Raji (cell line): ENCODE measurements around the gene RBKS.

Experiments used
- POLR2A ChIP-seq: IDR thresholded peaks from 2 replicates; pipeline ENCODE4 v1.6.1; 2011; ENCODE audit warnings: low read depth, low read length, control low read depth; ENCODE audit not compliant: insufficient read depth

Gene RBKS

DNA sequence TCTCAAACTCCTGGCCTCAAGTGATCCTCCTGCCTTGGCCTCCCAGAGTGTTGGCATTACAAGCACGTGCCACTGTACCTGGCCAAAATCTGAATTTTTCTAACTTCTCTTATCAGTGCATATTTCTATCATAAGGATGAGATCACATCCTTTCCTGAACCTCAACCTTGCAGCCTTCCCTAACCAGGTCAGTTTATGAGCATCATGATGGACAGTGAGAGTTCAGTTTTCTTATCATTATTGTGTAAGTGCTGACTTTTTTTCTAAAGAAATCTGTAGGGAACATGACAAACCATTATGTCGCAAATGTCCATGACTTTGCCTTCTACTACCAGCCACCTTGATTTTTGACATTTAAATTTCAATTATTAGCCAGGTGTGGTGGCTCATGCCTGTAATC is 87.1 kb downstream of the RBKS start:
- TF ChIP-seq POLR2A: no peak

DNA sequence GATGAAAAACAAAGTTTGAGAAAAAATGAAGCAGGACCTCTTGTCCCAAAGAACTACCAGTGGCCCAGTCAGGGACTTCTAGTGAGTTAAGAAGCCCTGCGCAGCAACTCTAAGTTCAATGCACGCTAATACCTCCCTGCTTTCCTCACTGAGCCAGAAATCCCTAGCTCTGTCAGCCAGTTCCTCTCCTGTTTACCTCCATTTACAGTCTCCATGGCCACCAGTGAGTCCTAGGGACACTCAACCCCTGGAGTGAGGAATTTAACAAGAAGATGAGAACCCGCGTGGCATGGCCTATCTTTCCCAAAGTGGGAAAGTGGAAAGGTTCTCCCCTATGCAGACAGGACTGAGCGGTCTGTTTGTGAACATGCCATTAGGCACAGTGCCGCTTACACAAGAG is 87.6 kb downstream of the RBKS start:
- no peak for TF ChIP-seq POLR2A

DNA sequence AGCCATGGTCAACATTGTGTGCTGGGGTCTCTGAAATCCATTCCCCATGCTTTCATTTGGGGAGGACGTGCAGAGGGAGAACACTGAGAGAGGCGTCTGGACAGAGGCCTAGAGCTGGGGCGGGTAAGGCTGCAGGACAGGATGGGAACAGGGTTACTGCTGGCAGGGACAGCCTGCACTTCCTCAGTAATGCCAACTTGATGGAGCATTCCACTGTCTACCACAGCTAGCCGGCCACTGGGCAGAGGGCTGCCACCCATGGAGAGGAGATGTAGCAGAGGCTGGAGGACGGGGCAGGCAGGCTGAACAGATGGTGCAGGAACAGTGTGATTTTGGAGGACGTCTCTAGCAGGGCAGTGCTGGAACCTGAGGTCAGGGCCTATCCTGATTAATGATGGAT is 89.3 kb downstream of the RBKS start:
- TF ChIP-seq POLR2A: no peak

DNA sequence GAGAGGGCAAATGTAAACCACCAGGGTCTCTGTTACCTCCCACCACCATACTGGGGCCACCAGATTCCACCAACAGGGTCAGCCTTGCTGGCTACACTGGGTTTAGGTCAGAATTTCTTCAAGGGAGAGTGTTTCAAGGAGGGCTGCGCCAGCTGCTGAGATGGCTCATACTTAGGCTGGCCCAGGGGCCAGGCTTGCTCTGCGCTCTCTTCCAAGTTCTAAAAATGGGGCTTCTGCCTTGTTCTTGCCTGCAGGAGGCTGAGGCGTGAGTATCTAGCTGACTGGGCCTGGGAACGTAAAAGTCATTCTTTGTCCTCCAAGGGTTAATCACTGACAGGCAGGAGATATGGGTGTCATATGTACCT is 90.6 kb downstream of the RBKS start:
- no peak for TF ChIP-seq POLR2A

DNA sequence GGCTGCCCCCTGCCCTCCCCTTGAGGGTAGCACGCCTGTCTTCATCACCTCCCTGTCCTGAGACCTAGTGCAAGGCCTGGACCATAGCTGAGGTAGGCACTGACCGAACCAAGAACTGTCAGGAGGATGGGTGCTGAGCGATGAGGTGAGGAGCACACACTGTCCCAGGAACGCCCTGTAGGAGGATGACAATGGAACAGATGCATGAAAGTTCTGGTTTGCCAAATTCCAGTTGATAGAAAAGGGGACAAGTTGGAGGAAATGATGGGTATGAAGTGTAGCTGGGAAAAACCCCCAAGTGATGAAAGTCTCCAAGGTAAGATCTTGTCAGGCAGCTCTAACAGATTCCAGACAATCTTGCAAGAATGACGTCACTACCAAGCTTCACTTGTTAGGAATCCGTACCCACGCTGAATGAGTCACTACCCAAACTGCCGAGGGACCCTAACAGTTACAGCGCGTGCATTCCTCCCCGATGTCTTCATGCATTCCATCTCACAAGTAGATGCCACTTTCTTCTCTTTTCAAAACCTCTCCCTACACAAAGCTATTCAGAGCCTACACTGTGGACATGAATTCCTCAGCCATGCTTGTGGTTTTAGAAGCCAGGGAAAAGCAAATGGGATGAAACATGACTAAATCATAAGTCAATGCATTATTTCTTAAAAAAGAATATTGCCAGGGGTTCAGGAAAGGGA is 91.1 kb downstream of the RBKS start:
- no peak for TF ChIP-seq POLR2A

DNA sequence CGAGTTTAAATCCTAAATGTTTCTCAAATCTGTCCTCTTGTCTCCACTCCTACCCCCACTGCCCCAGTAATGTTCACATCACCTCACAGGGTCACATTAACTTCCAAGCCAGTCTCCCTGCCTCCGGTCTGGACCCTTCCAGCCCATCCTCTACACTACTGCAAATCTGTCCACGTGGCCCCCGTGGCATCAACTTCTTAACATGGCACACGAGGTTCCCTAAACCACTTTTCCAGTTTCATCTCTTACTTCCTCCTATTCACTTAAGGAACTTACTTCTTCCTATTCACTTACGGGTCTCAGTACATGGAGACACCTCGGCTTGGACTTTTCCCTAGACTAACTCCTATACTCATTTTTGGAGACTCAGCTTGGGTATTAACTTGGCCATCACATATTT is 91.7 kb downstream of the RBKS start:
- no peak for TF ChIP-seq POLR2A

DNA sequence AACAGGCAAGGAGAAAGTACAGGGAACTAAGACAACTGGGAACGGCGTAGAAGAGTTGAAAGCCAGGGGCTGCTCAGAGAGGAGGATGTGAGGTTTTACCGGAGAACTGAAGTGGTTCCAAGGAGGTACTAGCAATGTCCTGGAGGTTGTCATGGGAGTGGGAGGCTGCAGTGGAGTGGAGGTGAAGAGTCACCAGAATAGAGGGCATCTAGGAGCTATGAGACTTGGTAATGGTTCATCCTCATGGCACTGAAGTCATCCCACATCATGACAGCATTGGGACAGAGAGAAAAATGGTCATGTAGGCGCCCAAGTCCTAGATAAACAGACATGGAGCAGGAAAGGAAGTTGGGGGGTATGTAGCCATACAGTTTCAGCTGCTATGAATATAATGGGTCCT is 92.3 kb downstream of the RBKS start:
- no peak for TF ChIP-seq POLR2A

DNA sequence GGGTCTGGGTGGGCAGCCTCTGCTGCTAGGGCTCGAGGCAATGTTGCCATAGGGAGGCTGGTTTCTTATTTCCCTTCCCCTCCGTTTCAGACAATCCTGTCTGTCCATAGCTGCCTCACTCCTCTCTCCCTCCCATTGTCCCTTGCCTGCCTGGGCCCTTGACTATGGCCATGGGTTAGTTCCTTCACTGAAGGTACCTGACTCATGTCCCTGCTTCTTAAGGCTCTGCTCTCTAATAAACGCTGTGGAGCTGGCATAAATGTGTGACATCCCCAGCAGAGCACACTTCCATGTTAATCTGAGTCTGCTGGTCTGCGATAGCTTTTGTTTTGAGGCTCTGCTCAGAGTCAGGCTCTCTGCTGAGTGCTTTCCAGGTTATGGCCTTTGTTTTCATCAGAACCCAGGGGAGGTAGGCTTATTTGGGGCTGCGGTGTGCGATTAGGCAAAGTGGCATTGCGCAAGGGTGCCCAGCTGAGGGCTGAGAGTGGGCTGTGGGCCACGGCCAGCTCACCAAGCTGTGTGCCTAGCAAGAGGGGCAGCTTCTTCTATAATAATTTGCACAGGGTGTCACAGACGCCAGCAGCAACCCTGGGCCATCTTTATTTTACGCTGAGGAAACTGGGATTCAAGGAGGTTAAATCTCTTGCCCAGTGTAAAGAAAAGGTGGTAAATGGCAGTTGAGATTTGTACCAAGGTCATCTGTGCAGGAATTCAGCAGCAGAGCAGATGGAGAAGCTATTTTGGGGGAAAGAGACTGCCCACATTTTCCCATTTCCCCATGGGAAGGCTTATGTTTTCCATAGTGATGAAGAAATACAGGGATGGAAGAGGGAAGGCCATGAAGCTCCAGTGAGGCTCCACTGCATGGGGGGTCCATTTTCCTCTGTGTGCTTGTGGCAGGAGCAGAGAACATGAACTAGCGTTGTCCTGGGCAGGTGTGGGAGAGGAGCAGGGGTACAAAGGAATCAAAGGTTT is 93.1 kb downstream of the RBKS start:
- TF ChIP-seq POLR2A: no peak

DNA sequence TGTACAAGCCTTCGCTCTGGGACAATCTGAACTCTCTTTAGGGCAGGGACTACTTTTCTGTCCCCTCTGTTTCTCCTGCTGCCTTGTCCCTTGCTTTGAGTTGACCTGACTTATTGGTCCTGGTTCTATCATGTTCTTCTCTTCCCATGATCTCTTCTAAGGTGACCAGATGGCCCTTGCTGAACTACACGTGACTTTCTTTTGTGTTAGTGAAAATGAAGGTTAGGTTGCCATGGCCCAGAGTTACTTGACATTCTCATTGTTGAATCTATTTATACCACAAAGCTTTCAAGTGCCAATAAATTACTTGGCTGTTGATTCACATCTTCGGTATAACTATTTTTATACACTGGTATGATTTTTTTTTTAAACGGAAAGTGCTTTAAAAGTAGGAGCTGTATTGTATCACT is 94.3 kb downstream of the RBKS start:
- no peak for TF ChIP-seq POLR2A

DNA sequence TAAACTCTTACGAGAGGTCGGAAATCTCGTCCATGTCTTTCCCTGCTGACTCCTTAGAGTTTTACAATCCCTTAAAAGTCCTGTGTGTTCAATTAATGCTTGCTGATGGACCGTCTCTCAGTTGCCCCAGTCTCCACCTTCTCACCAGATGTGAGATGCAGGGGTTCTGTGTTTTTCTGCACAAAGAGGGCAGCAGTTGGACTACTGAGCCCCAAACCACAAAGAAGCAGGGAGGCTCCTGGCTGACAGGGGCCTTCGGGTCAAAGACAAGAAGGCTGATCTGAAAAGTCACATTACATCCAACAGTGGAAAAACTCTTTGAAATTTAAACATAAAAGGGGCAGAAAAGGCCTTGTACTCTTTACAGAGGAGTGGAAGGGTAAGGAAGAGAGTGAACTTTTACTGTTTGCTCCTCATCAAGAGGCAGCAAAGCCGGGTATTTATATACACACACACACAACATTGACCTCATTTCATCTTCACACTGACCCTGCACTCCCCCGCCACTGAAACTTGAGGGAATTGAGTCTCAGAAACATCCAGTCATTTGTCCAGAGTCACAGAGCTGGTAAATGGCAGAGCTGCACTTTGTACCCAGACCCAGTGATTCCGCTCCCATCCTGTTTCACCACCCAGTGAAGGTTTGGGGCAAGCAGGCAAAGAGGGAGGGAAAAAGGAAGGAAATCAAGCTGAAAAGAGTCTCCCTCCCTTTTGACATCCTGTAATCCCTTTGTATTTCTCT is 94.9 kb downstream of the RBKS start:
- no peak for TF ChIP-seq POLR2A

DNA sequence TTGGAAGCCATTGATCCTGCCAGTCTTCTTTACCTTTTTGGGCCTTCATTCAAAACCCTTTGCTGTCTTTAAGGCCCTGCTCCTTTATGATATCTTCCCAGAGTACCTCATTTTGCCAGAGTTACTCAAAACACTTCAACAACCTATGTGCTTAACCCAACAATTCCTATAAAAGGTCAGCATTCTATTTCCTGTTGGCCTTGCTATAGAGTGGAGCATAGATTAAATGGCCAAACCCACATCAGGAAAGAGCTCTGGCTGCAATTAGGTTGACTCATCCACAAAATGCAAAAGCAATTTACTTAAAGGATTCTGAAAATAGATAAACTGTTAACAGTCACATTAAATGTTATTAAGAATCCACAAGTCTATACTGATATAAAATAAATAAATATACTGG is 97.4 kb downstream of the RBKS start:
- no peak for TF ChIP-seq POLR2A

DNA sequence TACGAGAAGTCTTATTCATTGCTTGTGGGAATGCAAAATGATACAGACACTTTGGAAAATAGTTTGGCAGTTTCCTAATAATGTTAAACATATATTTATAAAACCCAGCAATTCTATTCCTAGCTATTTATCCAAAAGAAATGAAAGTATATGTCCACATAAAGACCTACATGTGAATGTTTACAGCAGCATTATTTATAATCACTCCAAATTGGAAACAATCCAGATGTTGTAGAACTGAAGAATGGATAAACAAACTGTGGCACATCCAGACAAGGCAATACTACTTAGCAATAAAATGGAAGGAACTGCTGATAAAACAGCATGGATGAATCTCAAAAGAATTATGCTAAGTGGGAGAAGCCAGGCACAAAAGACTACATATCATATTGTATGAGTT is 99.4 kb downstream of the RBKS start:
- no peak for TF ChIP-seq POLR2A

DNA sequence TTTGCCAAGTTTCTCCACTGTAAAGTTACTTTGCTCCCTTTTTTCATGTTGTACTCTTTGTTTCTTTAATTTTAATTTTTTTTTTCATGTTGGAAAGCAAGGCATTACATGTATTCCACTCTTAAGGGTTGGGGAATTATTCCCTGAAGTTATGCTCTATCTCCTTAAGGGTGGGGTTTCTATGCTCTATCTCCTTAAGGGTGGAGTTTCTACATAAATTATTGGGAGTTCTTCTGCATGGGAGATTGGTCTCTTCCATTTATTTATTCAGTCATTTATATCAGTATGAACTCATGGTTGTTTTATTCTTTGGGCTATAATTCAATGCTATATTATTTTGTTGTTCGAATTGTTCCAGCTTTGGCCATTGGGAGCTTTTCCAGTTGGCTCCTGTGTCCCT is 107.5 kb downstream of the RBKS start:
- no peak for TF ChIP-seq POLR2A

DNA sequence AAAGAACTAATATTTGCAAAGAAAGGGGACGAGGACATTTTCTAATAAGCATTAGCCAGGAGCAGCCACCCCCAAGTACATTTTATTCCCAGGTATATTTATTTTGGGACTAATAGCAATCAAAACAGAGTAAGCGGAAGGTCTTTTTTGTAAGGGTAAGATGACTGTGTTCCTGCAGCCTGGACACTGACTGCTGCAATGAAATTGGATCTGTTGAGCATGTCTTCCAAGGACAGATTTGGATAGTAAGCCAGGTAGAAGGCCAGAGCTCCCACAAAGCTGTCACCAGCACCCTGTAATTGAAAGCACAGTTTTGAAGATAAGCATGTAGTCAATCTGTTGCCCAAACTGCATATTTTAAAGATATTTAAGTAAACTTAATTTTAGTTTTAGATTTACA is 108.7 kb downstream of the RBKS start:
- TF ChIP-seq POLR2A: no peak

DNA sequence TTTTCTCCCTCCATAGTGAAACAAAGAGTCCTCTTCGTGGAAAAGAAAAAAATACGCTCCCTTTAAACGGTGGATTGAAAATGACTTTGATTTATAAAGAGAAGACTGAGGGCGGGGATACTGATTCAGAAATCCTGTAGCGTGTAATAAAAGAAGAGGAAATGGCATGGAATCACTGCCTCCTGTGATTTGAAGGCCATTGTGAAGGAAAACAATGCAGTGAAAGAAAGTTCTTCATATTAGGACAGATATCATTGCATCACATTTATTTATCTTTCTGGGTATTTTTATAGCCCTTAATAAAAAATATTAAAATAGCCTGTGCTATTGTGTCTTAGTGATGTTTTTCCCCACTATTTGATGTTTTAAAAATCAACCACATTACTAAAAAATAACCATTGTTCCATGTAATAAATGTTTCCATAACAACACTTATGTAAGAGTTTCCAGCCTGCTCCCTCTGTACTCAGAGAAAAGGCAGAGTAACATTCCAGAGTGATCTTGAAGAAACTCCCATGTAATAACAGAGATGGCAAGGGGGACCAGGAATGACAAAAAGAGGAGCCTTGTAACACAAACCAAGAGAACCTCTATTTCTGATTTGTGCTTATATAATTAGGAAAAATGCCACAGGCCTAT is 110.7 kb downstream of the RBKS start:
- TF ChIP-seq POLR2A: no peak

DNA sequence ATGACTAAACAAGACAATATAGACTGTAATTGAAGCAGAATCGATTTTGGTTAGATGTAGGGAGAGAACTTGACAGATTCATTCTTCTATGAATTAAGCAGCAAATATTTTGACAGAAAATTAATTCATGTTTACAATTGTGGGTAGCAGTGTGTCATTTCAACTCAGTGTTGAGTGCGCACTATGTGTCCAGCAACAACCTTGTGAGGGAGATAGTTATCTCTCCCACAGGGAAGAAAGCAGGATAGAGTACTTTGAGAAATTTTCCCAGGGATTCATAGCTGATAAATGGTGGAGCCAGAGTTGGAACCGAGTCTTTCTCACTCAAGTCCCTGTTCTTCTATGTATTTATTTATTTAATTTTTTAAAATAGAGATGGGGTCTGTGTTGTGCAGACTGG is 113.5 kb downstream of the RBKS start:
- no peak for TF ChIP-seq POLR2A

DNA sequence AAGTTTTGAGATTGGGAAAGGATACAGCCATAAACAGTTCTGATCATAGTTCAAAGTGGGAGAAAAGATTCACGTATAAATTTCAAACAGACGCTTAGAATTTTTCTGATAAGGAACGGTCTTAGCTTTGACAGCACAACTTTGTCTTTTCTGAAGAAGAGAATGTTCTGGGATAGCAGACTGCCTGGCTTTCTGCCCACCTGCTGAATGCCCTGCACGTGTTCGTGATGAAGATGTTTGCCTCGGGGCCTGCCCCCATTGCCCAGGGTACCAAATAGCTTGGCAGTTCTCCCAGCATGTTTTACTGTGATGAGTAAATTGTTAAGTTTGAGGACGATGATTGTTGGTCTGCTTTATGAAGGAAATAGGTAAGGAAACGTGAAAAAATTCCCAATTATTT is 114.1 kb downstream of the RBKS start:
- no peak for TF ChIP-seq POLR2A
